HCT116 (cell line): ENCODE data around the gene RNF141. TPM values are rescaled to one million over a fixed set of nuclear protein-coding genes. Genes with fewer than 3 reads are reported as not detected.

Experiments used
- ATAC-seq: fragments of 200-7000 bp; cut with Tn5 transposase; 2 replicates; pipeline ENCODE4 v1.9.1; 2020; ENCODE audit warnings: mild to moderate bottlenecking, moderate library complexity
- BruUV-seq: library from RNA; stranded (reverse); fragments of 400-500 nt; replicated peaks from 2 replicates; lab custom pipeline; 2021; lab: Mats Ljungman, UMichigan
- CTCF ChIA-PET: fragments of 300-600 bp; sonication (Branson Sonifier 250); formaldehyde crosslinking; loops from one replicate; lab custom pipeline; 2021; ENCODE audit warnings: antibody characterized with exemption; lab: Charles Lee
- POLR2A ChIA-PET: fragments of 300-600, 350-600 bp; sonication (Branson Sonifier 250); formaldehyde crosslinking; loops from one replicate; lab custom pipeline; 2021; ENCODE audit warnings: antibody characterized with exemption; lab: Charles Lee
- RAD21 ChIA-PET, 2 experiments: fragments of 300-600 bp; sonication (Branson Sonifier 250); formaldehyde crosslinking; loops; one replicate each; lab custom pipeline; 2023; ENCODE audit warnings: low total read pairs in 2 of 2; ENCODE audit not compliant: uncharacterized antibody in 2 of 2, unreplicated experiment in 2 of 2, low non-redundant PET in 1 of 2; lab: Charles Lee
- DNase-seq: peaks from one replicate; pipeline ENCODE4 v3.0.0-alpha.2; 2010; ENCODE audit warnings: low read depth, low spot score
- H2AFZ ChIP-seq: fragments of 200-600 bp; shearing (Covaris generic), sonication (generic); 2 replicates; pipeline ENCODE4 v1.6.1; 2017; ENCODE audit warnings: low read depth, mixed run types, mixed read lengths, antibody characterized with exemption, low read length; ENCODE audit not compliant: poor library complexity, severe bottlenecking
- H3K27ac ChIP-seq: 2 replicates; pipeline ENCODE4 v1.5.1; 2012; ENCODE audit warnings: low read depth, low read length
- H3K27me3 ChIP-seq: fragments of 200-600 bp; sonication (generic); 2 replicates; pipeline ENCODE4 v1.6.1; 2016; ENCODE audit warnings: mixed run types, low read length, mixed read lengths; ENCODE audit not compliant: insufficient read depth
- H3K36me3 ChIP-seq, 2 experiments: fragments of 200-500 bp in 1 of 2; fragments of 200-600 bp in 1 of 2; sonication (Bioruptor generic) in 1 of 2; sonication (generic) in 1 of 2; 2 replicates each; pipeline versions ENCODE4 v1.5.1 to v1.6.1; 2014 to 2016; ENCODE audit warnings: low read length in 2 of 2, inconsistent platforms in 1 of 2, mixed read lengths in 1 of 2, mixed run types in 1 of 2; ENCODE audit not compliant: insufficient read depth in 2 of 2, control insufficient read depth in 1 of 2
- H3K4me1 ChIP-seq, 2 experiments: fragments of 200-600 bp in 1 of 2; sonication (generic) in 1 of 2; 2 replicates each; pipeline versions ENCODE4 v1.5.1 to v1.6.1; 2012 to 2017; ENCODE audit warnings: low read length in 2 of 2, inconsistent platforms in 1 of 2, mild to moderate bottlenecking in 1 of 2, mixed read lengths in 1 of 2, mixed run types in 1 of 2, moderate library complexity in 1 of 2; ENCODE audit not compliant: insufficient read depth in 2 of 2, control insufficient read depth in 1 of 2
- H3K4me2 ChIP-seq: fragments of 200-600 bp; sonication (generic); 2 replicates; pipeline ENCODE4 v1.6.1; 2017; ENCODE audit warnings: mixed run types, low read length, mixed read lengths
- H3K4me3 ChIP-seq, 2 experiments: fragments of 200-600 bp in 1 of 2; sonication (generic) in 1 of 2; replicated peaks in 1 of 2; 2 replicates each; pipeline ENCODE4 v1.5.1; 2011 to 2016; ENCODE audit warnings: low read length in 2 of 2, control low read depth in 1 of 2, low read depth in 1 of 2, mild to moderate bottlenecking in 1 of 2, mixed read lengths in 1 of 2, mixed run types in 1 of 2
- H3K79me2 ChIP-seq: fragments of 200-600 bp; sonication (generic); 2 replicates; pipeline ENCODE4 v1.6.1; 2017; ENCODE audit warnings: mild to moderate bottlenecking, mixed run types, low read length, moderate library complexity, mixed read lengths; ENCODE audit not compliant: insufficient read depth
- H3K9ac ChIP-seq: fragments of 200-600 bp; sonication (generic); 2 replicates; pipeline ENCODE4 v1.6.1; 2016; ENCODE audit warnings: low read length, mixed read lengths
- H3K9me2 ChIP-seq: fragments of 200-600 bp; sonication (generic), shearing (Covaris generic); 2 replicates; pipeline ENCODE4 v1.6.1; 2017; ENCODE audit warnings: mixed run types, mild to moderate bottlenecking, moderate library complexity; ENCODE audit not compliant: insufficient read depth
- H3K9me3 ChIP-seq, 2 experiments: fragments of 200-500 bp in 1 of 2; fragments of 200-600 bp in 1 of 2; sonication (Bioruptor generic) in 1 of 2; sonication (generic) in 1 of 2; 2 replicates each; pipeline ENCODE4 v1.6.1; 2014 to 2017; ENCODE audit warnings: low read length in 2 of 2, mixed read lengths in 2 of 2, inconsistent platforms in 1 of 2, low read depth in 1 of 2, mild to moderate bottlenecking in 1 of 2, mixed run types in 1 of 2, moderate library complexity in 1 of 2; ENCODE audit not compliant: control insufficient read depth in 1 of 2, insufficient read depth in 1 of 2
- H4K20me1 ChIP-seq: fragments of 200-600 bp; sonication (generic), shearing (Covaris generic); 2 replicates; pipeline ENCODE4 v1.6.1; 2017; ENCODE audit warnings: mixed run types, mild to moderate bottlenecking, moderate library complexity; ENCODE audit not compliant: insufficient read depth
- CBX3 ChIP-seq: IDR thresholded peaks from 2 replicates; pipeline ENCODE4 v1.6.1; 2012; ENCODE audit warnings: low read depth
- CTCF ChIP-seq, 3 experiments: fragments of 200-600 bp in 1 of 3; sonication (generic) in 1 of 3; IDR thresholded peaks in 2 of 3; conservative IDR thresholded peaks in 1 of 3; 2 replicates each; pipeline ENCODE4 v1.5.1; 2012 to 2017; ENCODE audit warnings: low read depth in 2 of 3, low read length in 2 of 3, antibody characterized with exemption in 1 of 3, borderline replicate concordance in 1 of 3, control low read depth in 1 of 3, mild to moderate bottlenecking in 1 of 3, mixed read lengths in 1 of 3, mixed run types in 1 of 3, moderate library complexity in 1 of 3; ENCODE audit not compliant: insufficient read depth in 1 of 3
- ELF1 ChIP-seq: IDR thresholded peaks from 2 replicates; pipeline ENCODE4 v1.6.1; 2012; ENCODE audit warnings: low read depth, borderline replicate concordance
- EZH2phosphoT487 ChIP-seq: fragments of 200-600 bp; IDR thresholded peaks from 2 replicates; pipeline ENCODE4 v1.6.1; 2018; ENCODE audit warnings: antibody characterized with exemption, borderline replicate concordance
- JUND ChIP-seq: IDR thresholded peaks from 2 replicates; pipeline ENCODE4 v1.6.1; 2012
- MAX ChIP-seq: IDR thresholded peaks from 2 replicates; pipeline ENCODE4 v1.6.1; 2012
- POLR2AphosphoS5 ChIP-seq: IDR thresholded peaks from 2 replicates; pipeline ENCODE4 v1.6.1; 2011; ENCODE audit warnings: mild to moderate bottlenecking, low read depth, low read length, moderate library complexity
- RAD21 ChIP-seq: IDR thresholded peaks from 2 replicates; pipeline ENCODE4 v1.6.1; 2012; ENCODE audit warnings: low read depth, mild to moderate bottlenecking
- REST ChIP-seq: IDR thresholded peaks from 2 replicates; pipeline ENCODE4 v1.6.1; 2012; ENCODE audit warnings: low read depth
- SIN3A ChIP-seq: IDR thresholded peaks from 2 replicates; pipeline ENCODE4 v1.6.1; 2012; ENCODE audit warnings: low read depth
- SP1 ChIP-seq: IDR thresholded peaks from 2 replicates; pipeline ENCODE4 v1.6.1; 2012; ENCODE audit warnings: low read depth
- SRF ChIP-seq: IDR thresholded peaks from 2 replicates; pipeline ENCODE4 v1.6.1; 2012; ENCODE audit warnings: low read depth
- TCF7L2 ChIP-seq: IDR thresholded peaks from 2 replicates; pipeline ENCODE4 v1.7.0; 2011; ENCODE audit warnings: borderline replicate concordance, inconsistent platforms; ENCODE audit not compliant: insufficient read depth, insufficient read length; ENCODE audit errors: extremely low read depth
- YY1 ChIP-seq: IDR thresholded peaks from 2 replicates; pipeline ENCODE4 v1.6.1; 2011; ENCODE audit warnings: low read length, low read depth, moderate library complexity, mild to moderate bottlenecking; ENCODE audit not compliant: insufficient replicate concordance; ENCODE audit errors: extremely low read depth
- ZNF274 ChIP-seq: fragments of 200-500 bp; sonication (Bioruptor generic); IDR thresholded peaks from 2 replicates; pipeline ENCODE4 v1.6.1; 2014; ENCODE audit warnings: mild to moderate bottlenecking, low read depth, low read length, inconsistent platforms
- intact Hi-C: fragments of 100-400 bp; cut with micrococcal nuclease; formaldehyde crosslinking; loops from 2 replicates; pipeline ENCODE4 v1.10.0; 2022
- total RNA-seq: library from RNA; stranded (reverse); gene quantifications from one replicate; pipeline ENCODE4 v1.2.1, GENCODE V29; 2021; ENCODE audit not compliant: unreplicated experiment
- TF ChIP-seq, protein P1 (sequence below): IDR thresholded peaks from 2 replicates; pipeline ENCODE4 v1.6.1; 2012

The RNF141 gene
- total RNA-seq, 1 experiment from 2014 or later, result 133 TPM

DNA sequence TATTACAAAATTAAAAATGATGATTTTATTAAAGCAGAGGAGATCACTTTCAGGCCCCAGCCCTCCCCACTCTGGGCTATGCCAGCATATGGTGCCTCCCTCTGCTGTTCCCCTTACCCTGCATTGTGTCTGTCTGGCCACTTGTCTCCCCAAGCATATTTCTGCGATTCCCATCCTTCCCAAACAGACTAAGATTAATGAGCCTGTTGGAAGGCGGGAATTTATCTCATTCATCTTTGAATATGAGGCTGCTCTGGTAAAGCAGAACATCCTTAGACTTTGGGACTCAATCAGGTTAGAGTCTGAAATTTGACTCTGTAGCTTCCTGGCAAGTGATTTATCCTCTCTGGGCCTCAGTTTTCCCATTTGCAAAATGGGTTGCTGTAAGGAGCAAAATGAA, 60.2 kb downstream of the RNF141 start (continued):
- TF ChIP-seq MAX, result no peak
- TF ChIP-seq YY1, result no peak
- TF ChIP-seq POLR2AphosphoS5, result no peak

DNA sequence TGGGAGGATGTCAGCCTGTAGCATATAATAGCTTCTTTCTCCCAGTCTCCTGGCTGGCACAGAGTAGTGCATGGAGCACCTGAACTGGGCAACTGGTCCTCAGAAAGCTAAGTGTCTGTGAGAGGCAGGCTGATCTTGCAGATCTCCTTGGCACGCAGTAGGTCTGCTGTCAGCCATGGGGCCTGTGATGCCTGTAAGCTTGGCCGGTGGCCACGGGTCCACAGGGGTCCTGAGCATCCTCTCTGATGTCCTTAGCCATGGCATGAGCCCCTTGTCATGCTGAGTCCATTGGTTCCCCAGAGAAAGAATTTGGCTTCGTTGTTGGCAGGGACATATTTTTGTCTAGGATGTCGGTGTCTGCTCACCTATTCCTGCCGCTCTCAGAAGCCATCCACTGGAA, 61.0 kb downstream of the RNF141 start:
- no peaks in the 10 kb centered on the region for H3K9me2 ChIP-seq
- H3K36me3 ChIP-seq, result peaks cover 0 to 25% of the 10 kb centered on the region in 2 experiments; a peak in 2 of 4 replicates
- DNase-seq, result no peak
- H3K9ac ChIP-seq, result no peak overlapping the region
- H2AFZ ChIP-seq, result no peak overlapping the region
- H3K4me2 ChIP-seq, result no peak overlapping the region
- no peak overlapping the region for H3K4me3 ChIP-seq
- no peaks in the 10 kb centered on the region for H4K20me1 ChIP-seq
- TF ChIP-seq, protein P1, sequence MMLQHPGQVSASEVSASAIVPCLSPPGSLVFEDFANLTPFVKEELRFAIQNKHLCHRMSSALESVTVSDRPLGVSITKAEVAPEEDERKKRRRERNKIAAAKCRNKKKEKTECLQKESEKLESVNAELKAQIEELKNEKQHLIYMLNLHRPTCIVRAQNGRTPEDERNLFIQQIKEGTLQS, result no peak
- no peak for TF ChIP-seq MAX
- TF ChIP-seq EZH2phosphoT487, result no peak
- TF ChIP-seq SIN3A, result no peak
- no peak for TF ChIP-seq CTCF (IDR thresholded peaks at IDR 0.05 in 2 of 3, conservative IDR thresholded peaks at IDR 0.05 in 1 of 3; ENCODE audit: borderline replicate concordance in 1 of 3, insufficient read depth in 1 of 3, low read depth in 2 of 3, low read length in 2 of 3)
- TF ChIP-seq ELF1, result no peak
- no peak for TF ChIP-seq YY1
- TF ChIP-seq SP1, result no peak
- TF ChIP-seq RAD21, result no peak
- no peak for TF ChIP-seq CBX3
- TF ChIP-seq ZNF274, result no peak
- no peak for TF ChIP-seq POLR2AphosphoS5
- no peak for TF ChIP-seq REST
- no peak for TF ChIP-seq SRF
- no peak for TF ChIP-seq JUND
- no peak for TF ChIP-seq TCF7L2
- TF ChIP-seq, all 23 proteins: peak for 0
- ChIA-PET CTCF (no interaction called here), POLR2A (interaction anchor here (0.9 kb wide), 1 partner anchor 8 kb away, joined by 3 read pairs; no protein-coding TSS in a partner anchor), RAD21 (interaction anchor here in 1 of 2 experiments (0.6 kb wide), 1 partner anchor 23 kb away, joined by 3 read pairs; no protein-coding TSS in a partner anchor)
- H3K27ac ChIP-seq, result no peak overlapping the region
- H3K27me3 ChIP-seq, result no peaks in the 10 kb centered on the region
- ATAC-seq, result no peak
- H3K79me2 ChIP-seq, result peaks cover 5% of the 10 kb centered on the region
- intact Hi-C loops, result no loop called here
- no TSS peak for BruUV-seq
- no peaks in the 10 kb centered on the region for H3K4me1 ChIP-seq
- H3K9me3 ChIP-seq, result no peaks in the 10 kb centered on the region
